Brain microvascular endothelial cell (primary cell): ENCODE results near the gene TANC1.
"Not testable (repeated sequence)": the region's sequence is repeated elsewhere in the genome, so short reads cannot be mapped to it uniquely, and the experiment has no call there.

Experiments used
- DNase-seq: peaks from one replicate; pipeline ENCODE4 v3.0.0-alpha.2; 2020
- H3K27ac ChIP-seq: fragments of 250-450 bp; sonication (Bioruptor Pico); 2 replicates; pipeline ENCODE4 v1.5.1; 2020; ENCODE audit warnings: mild to moderate bottlenecking, moderate library complexity
- H3K27me3 ChIP-seq: fragments of 250-450 bp; sonication (Bioruptor Pico); replicated peaks from 2 replicates; pipeline ENCODE4 v1.5.1; 2020; ENCODE audit warnings: mild to moderate bottlenecking
- H3K36me3 ChIP-seq: fragments of 250-450 bp; sonication (Bioruptor Pico); replicated peaks from 2 replicates; pipeline ENCODE4 v1.5.1; 2020; ENCODE audit warnings: mild to moderate bottlenecking
- H3K4me3 ChIP-seq: 2 replicates; pipeline ENCODE4 v1.5.1; 2011; ENCODE audit warnings: low read depth, mild to moderate bottlenecking, control low read depth, low read length, moderate library complexity
- in situ Hi-C: cut with HindIII; loops from 2 replicates; pipeline ENCODE4 v1.10.0; 2017; ENCODE audit warnings: low sequenced_read_pairs, low pct_ligation_motif_present
- TF ChIP-seq, protein P1 (sequence below): IDR thresholded peaks from 2 replicates; pipeline ENCODE4 v1.5.1; 2011; ENCODE audit warnings: low read depth, mild to moderate bottlenecking, moderate library complexity, low read length, control low read depth, inconsistent platforms; ENCODE audit errors: missing control alignments

TANC1 gene

DNA sequence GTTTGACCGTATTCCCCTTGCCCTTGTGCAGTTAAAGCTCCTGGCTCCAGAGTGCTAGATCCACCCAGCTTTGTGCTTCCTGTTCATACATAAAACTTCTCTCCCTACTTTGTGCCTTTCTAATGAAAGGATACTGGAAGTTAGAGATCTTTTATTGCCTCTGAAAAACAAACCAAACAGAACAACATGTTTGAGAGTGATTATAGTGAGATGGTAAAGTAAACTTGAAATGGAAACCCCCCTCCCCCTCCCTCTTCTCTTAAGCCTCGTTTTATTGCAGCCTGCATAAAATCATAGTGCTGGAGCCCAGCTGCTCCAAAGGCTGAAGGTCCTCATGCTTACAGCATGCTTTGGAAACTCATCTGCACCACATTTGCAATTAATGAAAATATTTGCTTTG, 125.1 kb downstream of the TANC1 start:
- in situ Hi-C loops, result no loop called here
- H3K27me3 ChIP-seq, result no peaks in the 10 kb centered on the region
- TF ChIP-seq, protein P1, sequence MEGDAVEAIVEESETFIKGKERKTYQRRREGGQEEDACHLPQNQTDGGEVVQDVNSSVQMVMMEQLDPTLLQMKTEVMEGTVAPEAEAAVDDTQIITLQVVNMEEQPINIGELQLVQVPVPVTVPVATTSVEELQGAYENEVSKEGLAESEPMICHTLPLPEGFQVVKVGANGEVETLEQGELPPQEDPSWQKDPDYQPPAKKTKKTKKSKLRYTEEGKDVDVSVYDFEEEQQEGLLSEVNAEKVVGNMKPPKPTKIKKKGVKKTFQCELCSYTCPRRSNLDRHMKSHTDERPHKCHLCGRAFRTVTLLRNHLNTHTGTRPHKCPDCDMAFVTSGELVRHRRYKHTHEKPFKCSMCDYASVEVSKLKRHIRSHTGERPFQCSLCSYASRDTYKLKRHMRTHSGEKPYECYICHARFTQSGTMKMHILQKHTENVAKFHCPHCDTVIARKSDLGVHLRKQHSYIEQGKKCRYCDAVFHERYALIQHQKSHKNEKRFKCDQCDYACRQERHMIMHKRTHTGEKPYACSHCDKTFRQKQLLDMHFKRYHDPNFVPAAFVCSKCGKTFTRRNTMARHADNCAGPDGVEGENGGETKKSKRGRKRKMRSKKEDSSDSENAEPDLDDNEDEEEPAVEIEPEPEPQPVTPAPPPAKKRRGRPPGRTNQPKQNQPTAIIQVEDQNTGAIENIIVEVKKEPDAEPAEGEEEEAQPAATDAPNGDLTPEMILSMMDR, result no peak
- peak overlapping the region; percentile 7 for H3K27ac ChIP-seq
- H3K36me3 ChIP-seq, result peaks cover 8% of the 10 kb centered on the region
- DNase-seq, result no peak
- H3K4me3 ChIP-seq, result no peak overlapping the region

DNA sequence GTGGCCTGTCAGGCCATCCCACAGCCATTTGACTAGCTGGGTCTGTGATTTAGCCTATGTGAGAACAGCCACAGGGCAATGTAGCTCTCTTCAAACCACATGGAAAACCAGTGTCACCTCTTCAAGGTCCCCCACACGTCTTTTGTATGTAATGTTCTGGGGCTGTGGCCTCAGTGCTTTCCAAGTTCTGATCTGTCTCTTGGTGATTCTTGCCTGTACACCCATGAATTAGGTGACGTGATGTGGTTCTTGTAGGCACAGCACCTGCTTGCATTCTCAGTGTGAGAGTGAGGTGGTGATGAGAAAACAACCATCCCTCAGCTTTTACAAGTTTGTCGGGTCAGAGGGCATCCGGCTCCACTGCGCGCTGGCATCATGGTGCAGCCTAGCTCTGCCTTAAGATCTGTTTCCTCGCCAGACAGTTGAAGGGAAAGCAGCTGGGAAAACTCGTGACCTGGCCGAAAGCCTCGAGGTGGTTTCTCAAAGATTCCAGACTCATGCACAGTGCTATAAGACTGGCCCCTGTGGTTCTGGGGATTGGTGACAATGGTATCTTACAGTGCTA, 125.8 kb downstream of the TANC1 start:
- H3K27ac ChIP-seq, result peak overlapping the region; percentile 32
- in situ Hi-C loops, result no loop called here

DNA sequence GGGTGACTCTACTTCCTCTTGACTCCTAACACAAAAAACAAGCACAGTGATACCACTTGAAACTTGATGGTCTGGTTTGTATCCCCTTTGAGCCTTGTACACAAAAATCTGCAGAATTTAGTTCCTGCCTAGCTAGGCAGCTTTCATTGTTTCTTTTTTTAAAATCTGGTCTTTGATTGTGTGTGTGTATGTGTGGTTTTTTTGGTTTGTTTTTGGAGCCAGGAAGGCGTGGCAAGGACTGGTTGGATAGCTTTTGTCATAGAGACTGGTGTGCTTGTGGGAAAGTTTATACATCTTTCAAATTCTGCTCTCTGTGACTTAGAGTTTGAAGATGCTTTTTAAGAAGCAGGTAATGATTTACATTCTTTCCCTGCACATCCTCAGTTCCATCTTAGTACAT, 127.4 kb downstream of the TANC1 start:
- in situ Hi-C loops, result no loop called here
- TF ChIP-seq, protein P1, result no peak
- H3K4me3 ChIP-seq, result no peak overlapping the region
- no peak overlapping the region for H3K27ac ChIP-seq
- peaks cover 4% of the 10 kb centered on the region for H3K36me3 ChIP-seq
- no peak for DNase-seq
- no peaks in the 10 kb centered on the region for H3K27me3 ChIP-seq

More for the DNA sequence above, 125.8 kb downstream of the TANC1 start:
- TF ChIP-seq, protein P1, result no peak
- no peaks in the 10 kb centered on the region for H3K27me3 ChIP-seq
- peaks cover 8% of the 10 kb centered on the region for H3K36me3 ChIP-seq
- DNase-seq, result no peak
- no peak overlapping the region for H3K4me3 ChIP-seq

DNA sequence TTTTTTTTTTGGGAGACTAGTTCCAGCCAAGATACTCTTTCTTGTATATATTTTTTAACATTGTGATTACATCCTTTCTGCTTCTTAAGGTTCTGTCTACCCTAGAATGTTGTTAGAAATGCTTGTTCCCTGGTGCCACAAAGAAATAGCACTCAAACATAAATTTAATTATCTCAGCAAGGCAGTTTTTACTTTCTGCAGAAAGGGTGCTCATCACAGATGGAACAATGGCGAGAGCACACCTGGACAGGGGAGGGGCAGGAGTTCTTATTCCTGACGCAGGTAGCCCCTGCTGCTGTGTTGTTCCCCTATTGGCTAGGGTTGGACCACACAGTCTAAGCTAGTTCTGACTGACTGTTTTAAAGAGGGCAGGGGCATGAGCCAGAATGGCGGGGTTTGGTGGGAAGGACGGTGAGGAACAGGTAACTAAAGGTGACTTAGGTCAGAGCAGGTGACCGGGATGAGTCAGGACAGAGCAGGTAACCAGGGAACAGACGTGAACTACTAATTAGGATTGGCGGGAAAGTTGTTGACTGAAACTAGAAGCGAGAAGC, 127.9 kb downstream of the TANC1 start:
- H3K36me3 ChIP-seq, H3K27me3 ChIP-seq, H3K4me3 ChIP-seq, DNase-seq, in situ Hi-C loops, H3K27ac ChIP-seq: not testable (repeated sequence)

DNA sequence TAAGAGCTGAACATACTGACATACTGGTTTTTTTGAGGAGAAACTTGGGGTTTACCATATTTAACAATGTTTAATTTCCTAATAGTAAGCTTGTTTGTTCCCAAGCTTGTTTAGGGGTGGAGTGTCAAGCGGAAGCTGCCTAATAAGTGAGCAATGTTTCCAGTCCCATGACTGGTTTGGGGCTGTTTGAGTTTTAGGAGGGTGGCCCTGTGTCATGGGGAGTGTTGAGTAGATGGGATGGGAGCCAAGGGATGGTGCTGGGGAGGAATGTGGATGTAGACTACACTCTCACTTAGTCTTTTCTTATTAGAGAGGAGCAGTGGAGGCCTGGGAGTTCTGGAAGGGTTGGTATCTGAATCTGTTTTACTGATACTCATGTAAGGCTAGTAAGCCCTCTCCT, 128.5 kb downstream of the TANC1 start:
- in situ Hi-C loops, result no loop called here

DNA sequence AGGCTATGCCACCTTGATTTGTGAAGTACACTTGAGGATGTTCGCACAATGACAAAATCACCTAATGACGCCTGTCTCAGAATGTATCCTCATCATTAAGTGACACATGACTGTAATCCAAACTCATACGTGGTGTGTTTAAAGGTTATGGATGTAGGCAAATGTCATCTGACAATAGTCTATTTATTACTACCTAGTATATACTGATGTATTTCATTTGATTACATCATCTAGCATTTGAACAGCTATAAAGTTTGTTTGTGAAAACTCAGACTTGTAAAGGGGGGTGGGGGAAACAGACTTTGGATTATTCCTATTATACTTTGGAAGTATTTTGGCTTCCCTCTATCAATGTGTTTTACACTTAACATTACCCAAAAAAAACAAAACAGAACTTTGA, 129.9 kb downstream of the TANC1 start:
- TF ChIP-seq, protein P1, result no peak
- no peak for DNase-seq
- Histone ChIP-seq H3K36me3 (peaks cover 4% of the 10 kb centered on the region), H3K27ac (no peak overlapping the region), H3K4me3 (no peak overlapping the region), H3K27me3 (no peaks in the 10 kb centered on the region)
- in situ Hi-C loops, result no loop called here

More for the DNA sequence above, 128.5 kb downstream of the TANC1 start:
- TF ChIP-seq, protein P1, result no peak
- no peak overlapping the region for H3K4me3 ChIP-seq
- peaks cover 4% of the 10 kb centered on the region for H3K36me3 ChIP-seq
- no peak for DNase-seq
- no peak overlapping the region for H3K27ac ChIP-seq
- no peaks in the 10 kb centered on the region for H3K27me3 ChIP-seq
